Mesenteric fat pad (tissue), 1 donor: ENCODE measurements around the gene ZNF750. TPM values are rescaled to one million over a fixed set of nuclear protein-coding genes. Genes with fewer than 3 reads are reported as not detected.

ENCODE experiments used
- DNase-seq: peaks from one replicate; pipeline ENCODE4 v3.0.0-alpha.2; 2020; ENCODE audit warnings: low spot score
- total RNA-seq: library from RNA; stranded (reverse); fragmentation: NEBNext Ultra II Directional; extraction: Animal tissue kit (Norgen Biotek cat#: 25700); gene quantifications from one replicate; pipeline ENCODE4 v1.2.1, GENCODE V29; 2021
- donor health status: DM: yes; HTN: yes; CAD: no.

Gene ZNF750
- total RNA-seq, 1 donor from 2014 or later = 0.26 TPM

GRCh38 chr17:82860606-82861392 lies 21.0 kb upstream of the ZNF750 start:
- no peak for DNase-seq

- DNase-seq = no peak
Measured at GRCh38 chr17:82859431-82860403, 19.9 kb upstream of the ZNF750 start.

GRCh38 chr17:82858376-82859126 lies 18.7 kb upstream of the ZNF750 start:
- DNase-seq = no peak

- no peak for DNase-seq
Measured at GRCh38 chr17:82856361-82856760, 16.5 kb upstream of the ZNF750 start.

- no peak for DNase-seq
Measured at GRCh38 chr17:82854226-82854625, 14.4 kb upstream of the ZNF750 start.

GRCh38 chr17:82851381-82851780 lies 11.6 kb upstream of the ZNF750 start:
- no peak for DNase-seq

- no peak for DNase-seq
Measured at GRCh38 chr17:82849076-82849945, 9.5 kb upstream of the ZNF750 start.

- no peak for DNase-seq
Measured at GRCh38 chr17:82848022-82848592, 8.3 kb upstream of the ZNF750 start.

GRCh38 chr17:82846061-82846691 lies 6.4 kb upstream of the ZNF750 start:
- DNase-seq = no peak

GRCh38 chr17:82845163-82845807 lies 5.5 kb upstream of the ZNF750 start:
- DNase-seq = no peak

- DNase-seq = no peak
Measured at GRCh38 chr17:82844796-82845162, 5.0 kb upstream of the ZNF750 start.

- DNase-seq = no peak
Measured at GRCh38 chr17:82843904-82844680, 4.3 kb upstream of the ZNF750 start.

GRCh38 chr17:82841921-82842596 lies 2.2 kb upstream of the ZNF750 start:
- no peak for DNase-seq

- no peak for DNase-seq
Measured at GRCh38 chr17:82840431-82840831, 609 bp upstream of the ZNF750 start.

GRCh38 chr17:82838386-82839063 lies 1.3 kb downstream of the ZNF750 start:
- no peak for DNase-seq

GRCh38 chr17:82837586-82838320 lies 2.1 kb downstream of the ZNF750 start:
- no peak for DNase-seq
